H1 (cell line): ENCODE data around the gene MIS18A. TPM values are rescaled to one million over a fixed set of nuclear protein-coding genes. Genes with fewer than 3 reads are reported as not detected.
A peak's percentile ranks its signal among the peaks of the same experiment; 100 is the strongest.

ENCODE experiments used
- CTCF ChIA-PET: fragments of 300-600 bp; sonication (Branson Sonifier 250); formaldehyde crosslinking; loops from one replicate; lab custom pipeline; 2021; ENCODE audit not compliant: partially characterized antibody; lab: Charles Lee
- POLR2A ChIA-PET: fragments of 300-600 bp; sonication (Branson Sonifier 250); formaldehyde crosslinking; loops from one replicate; lab custom pipeline; 2021; ENCODE audit warnings: inconsistent platforms; ENCODE audit not compliant: partially characterized antibody; lab: Charles Lee
- DNase-seq, 2 experiments: peaks; one replicate each; pipeline versions ENCODE4 v3.0.0 to v3.0.0-alpha.2; 2010 to 2022; ENCODE audit warnings: low spot score in 2 of 2, low read depth in 1 of 2, mixed read lengths in 1 of 2
- FAIRE-seq: peaks from 2 replicates; lab custom pipeline; 2011; peaks lifted over from hg19 to GRCh38; lab: Jason Lieb, UNC
- H2AFZ ChIP-seq: 2 replicates; pipeline ENCODE4 v1.8.1; 2012; ENCODE audit warnings: low read length, inconsistent platforms
- H2AK5ac ChIP-seq: 2 replicates; pipeline ENCODE4 v1.6.1; 2013; ENCODE audit warnings: low read depth, low read length
- H2BK120ac ChIP-seq: replicated peaks from 2 replicates; pipeline ENCODE3; 2013; ENCODE audit warnings: low read depth, low read length, inconsistent platforms
- H2BK12ac ChIP-seq: 2 replicates; pipeline ENCODE4 v1.6.1; 2013; ENCODE audit warnings: low read depth, low read length
- H2BK15ac ChIP-seq: 2 replicates; pipeline ENCODE4 v1.6.1; 2013; ENCODE audit warnings: low read length
- H2BK20ac ChIP-seq: 2 replicates; pipeline ENCODE4 v1.6.1; 2013; ENCODE audit warnings: low read length
- H2BK5ac ChIP-seq: 2 replicates; pipeline ENCODE4 v1.6.1; 2013; ENCODE audit warnings: low read depth, low read length
- H3K14ac ChIP-seq: 2 replicates; pipeline ENCODE4 v1.6.1; 2013; ENCODE audit warnings: inconsistent platforms; ENCODE audit not compliant: insufficient read length
- H3K18ac ChIP-seq: 2 replicates; pipeline ENCODE4 v1.6.1; 2013; ENCODE audit warnings: low read length; ENCODE audit errors: extremely low read depth
- H3K23ac ChIP-seq: 2 replicates; pipeline ENCODE4 v1.6.1; 2013; ENCODE audit warnings: inconsistent platforms; ENCODE audit not compliant: insufficient read length
- H3K23me2 ChIP-seq: 2 replicates; pipeline ENCODE4 v1.6.1; 2013; ENCODE audit warnings: low read depth, low read length
- H3K27ac ChIP-seq: 2 replicates; pipeline ENCODE4 v1.6.1; 2011; ENCODE audit warnings: low read depth, low read length, inconsistent platforms
- H3K27me3 ChIP-seq, 4 experiments: replicated peaks in 1 of 4; 1 replicate in 1 of 4; 2 replicates in 3 of 4; pipeline versions ENCODE4 v1.6.1 to v1.8.1; 2011 to 2013; ENCODE audit warnings: low read length in 3 of 4, mild to moderate bottlenecking in 3 of 4, inconsistent platforms in 2 of 4, mixed read lengths in 2 of 4, moderate library complexity in 1 of 4; ENCODE audit not compliant: control insufficient read depth in 3 of 4, insufficient read depth in 3 of 4; ENCODE audit errors: extremely low read depth in 1 of 4
- H3K36me3 ChIP-seq, 4 experiments: 2 replicates each; pipeline versions ENCODE4 v1.6.1 to v1.8.1; 2011 to 2013; ENCODE audit warnings: mild to moderate bottlenecking in 4 of 4, low read length in 3 of 4, moderate library complexity in 2 of 4, control low read depth in 1 of 4, inconsistent platforms in 1 of 4; ENCODE audit not compliant: insufficient read depth in 4 of 4, control insufficient read depth in 2 of 4
- H3K4ac ChIP-seq: replicated peaks from 2 replicates; pipeline ENCODE3; 2013; ENCODE audit warnings: low read length, low read depth, mixed read lengths, inconsistent platforms; ENCODE audit not compliant: insufficient read length
- H3K4me1 ChIP-seq, 4 experiments: replicated peaks in 1 of 4; 1 replicate in 1 of 4; 2 replicates in 3 of 4; pipeline versions ENCODE4 v1.6.1 to v1.8.1; 2011 to 2013; ENCODE audit warnings: low read length in 3 of 4, inconsistent platforms in 2 of 4, mixed read lengths in 1 of 4; ENCODE audit not compliant: insufficient read depth in 4 of 4, control insufficient read depth in 3 of 4
- H3K4me2 ChIP-seq, 2 experiments: 2 replicates each; pipeline versions ENCODE4 v1.6.1 to v1.8.1; 2011 to 2013; ENCODE audit warnings: low read depth in 2 of 2, low read length in 2 of 2, control low read depth in 1 of 2, inconsistent platforms in 1 of 2, mild to moderate bottlenecking in 1 of 2; ENCODE audit not compliant: insufficient read depth in 1 of 2
- H3K4me3 ChIP-seq, 4 experiments: fragments of 200-600, 300-600 bp in 1 of 4; sonication (generic), shearing (Covaris generic), sonication (Bioruptor Twin) in 1 of 4; 2 replicates each; pipeline versions ENCODE4 v1.5.1 to v1.8.1; 2011 to 2016; ENCODE audit warnings: low read length in 4 of 4, low read depth in 3 of 4, control low read depth in 2 of 4, inconsistent platforms in 2 of 4, mild to moderate bottlenecking in 2 of 4, mixed read lengths in 1 of 4, moderate library complexity in 1 of 4; ENCODE audit not compliant: insufficient read depth in 2 of 4; ENCODE audit errors: extremely low read depth in 1 of 4
- H3K56ac ChIP-seq: replicated peaks from 2 replicates; pipeline ENCODE3; 2013; ENCODE audit warnings: low read depth, mild to moderate bottlenecking, mixed read lengths, low read length, inconsistent platforms; ENCODE audit not compliant: insufficient read length
- H3K79me1 ChIP-seq: 2 replicates; pipeline ENCODE4 v1.6.1; 2013; ENCODE audit warnings: low read depth, low read length, control low read depth
- H3K79me2 ChIP-seq, 2 experiments: 2 replicates each; pipeline versions ENCODE4 v1.6.1 to v1.8.1; 2012 to 2013; ENCODE audit warnings: low read length in 2 of 2, mild to moderate bottlenecking in 2 of 2, inconsistent platforms in 1 of 2; ENCODE audit not compliant: insufficient read depth in 2 of 2, control insufficient read depth in 1 of 2
- H3K9ac ChIP-seq, 4 experiments: replicated peaks in 1 of 4; 1 replicate in 1 of 4; 2 replicates in 3 of 4; pipeline versions ENCODE4 v1.6.1 to v1.8.1; 2011 to 2013; ENCODE audit warnings: low read depth in 3 of 4, low read length in 3 of 4, control low read depth in 2 of 4, mild to moderate bottlenecking in 2 of 4, moderate library complexity in 2 of 4, inconsistent platforms in 1 of 4; ENCODE audit errors: extremely low read depth in 1 of 4
- H3K9me3 ChIP-seq, 2 experiments: 2 replicates each; pipeline versions ENCODE4 v1.6.1 to v1.8.1; 2012 to 2013; ENCODE audit warnings: mild to moderate bottlenecking in 2 of 2, moderate library complexity in 2 of 2, control low read depth in 1 of 2, inconsistent platforms in 1 of 2, low read depth in 1 of 2, low read length in 1 of 2, mixed read lengths in 1 of 2; ENCODE audit not compliant: insufficient read depth in 2 of 2
- H4K20me1 ChIP-seq, 2 experiments: replicated peaks in 1 of 2; 2 replicates each; pipeline versions ENCODE3 to v1.8.1; 2011 to 2013; ENCODE audit warnings: inconsistent platforms in 2 of 2, low read length in 2 of 2, mild to moderate bottlenecking in 1 of 2; ENCODE audit not compliant: insufficient read depth in 2 of 2, control insufficient read depth in 1 of 2
- H4K5ac ChIP-seq: 2 replicates; pipeline ENCODE4 v1.6.1; 2013; ENCODE audit warnings: low read length, low read depth, mixed read lengths, inconsistent platforms; ENCODE audit not compliant: insufficient read length
- H4K8ac ChIP-seq: 2 replicates; pipeline ENCODE4 v1.8.0; 2013; ENCODE audit warnings: mild to moderate bottlenecking, moderate library complexity, low read length, inconsistent platforms; ENCODE audit not compliant: insufficient read depth; ENCODE audit errors: extremely low read depth
- H4K91ac ChIP-seq: replicated peaks from 2 replicates; pipeline ENCODE3; 2013; ENCODE audit warnings: low read length, mixed read lengths, inconsistent platforms; ENCODE audit not compliant: insufficient read length
- BCL11A ChIP-seq, 2 experiments: IDR thresholded peaks; one replicate each; pipeline ENCODE4 v1.6.1; 2011; ENCODE audit warnings: low read depth in 2 of 2, low read length in 2 of 2, mild to moderate bottlenecking in 2 of 2
- BRCA1 ChIP-seq: IDR thresholded peaks from 2 replicates; pipeline ENCODE4 v1.6.1; 2012; ENCODE audit warnings: low read depth, low read length, improper control_type of control experiment
- CBX5 ChIP-seq: fragments of 300-800, 300-1000 bp; sonication (generic); IDR thresholded peaks from 2 replicates; pipeline ENCODE4 v1.7.1; 2016; ENCODE audit warnings: antibody characterized with exemption, low read length, low read depth
- GABPA ChIP-seq: IDR thresholded peaks from 2 replicates; pipeline ENCODE4 v1.6.1; 2011; ENCODE audit warnings: mild to moderate bottlenecking, low read length, moderate library complexity, borderline replicate concordance; ENCODE audit not compliant: insufficient read depth
- HDAC2 ChIP-seq, 2 experiments: fragments of 300-600 bp in 1 of 2; sonication (generic) in 1 of 2; IDR thresholded peaks; 2 replicates each; pipeline ENCODE4 v1.6.1; 2011 to 2012; ENCODE audit warnings: low read depth in 2 of 2, low read length in 2 of 2, mild to moderate bottlenecking in 2 of 2, moderate library complexity in 2 of 2, borderline replicate concordance in 1 of 2, inconsistent platforms in 1 of 2
- KDM1A ChIP-seq: fragments of 200-600, 300-600 bp; sonication (generic); IDR thresholded peaks from 2 replicates; pipeline ENCODE4 v1.7.1; 2016; ENCODE audit warnings: mild to moderate bottlenecking, low read length, borderline replicate concordance
- RAD21 ChIP-seq, 2 experiments: IDR thresholded peaks in 1 of 2; conservative IDR thresholded peaks in 1 of 2; 2 replicates each; pipeline ENCODE4 v1.6.1; 2011; ENCODE audit warnings: low read depth in 2 of 2, low read length in 2 of 2, improper control_type of control experiment in 1 of 2, inconsistent platforms in 1 of 2, mild to moderate bottlenecking in 1 of 2, moderate library complexity in 1 of 2
- RBBP5 ChIP-seq: IDR thresholded peaks from 2 replicates; pipeline ENCODE4 v1.7.1; 2012; ENCODE audit warnings: low read depth, mild to moderate bottlenecking, inconsistent platforms, low read length, moderate library complexity, borderline replicate concordance
- RNF2 ChIP-seq: fragments of 200-900, 300-1000 bp; sonication (generic); IDR thresholded peaks from 2 replicates; pipeline ENCODE4 v1.7.1; 2016; ENCODE audit warnings: borderline replicate concordance, low read depth, mild to moderate bottlenecking, antibody characterized with exemption, low read length; ENCODE audit not compliant: poor library complexity, severe bottlenecking; ENCODE audit errors: missing control alignments
- SIN3A ChIP-seq, 2 experiments: IDR thresholded peaks in 1 of 2; conservative IDR thresholded peaks in 1 of 2; 2 replicates each; pipeline ENCODE4 v1.6.1; 2011 to 2012; ENCODE audit warnings: low read length in 2 of 2, improper control_type of control experiment in 1 of 2, low read depth in 1 of 2, mild to moderate bottlenecking in 1 of 2
- SP1 ChIP-seq: IDR thresholded peaks from 2 replicates; pipeline ENCODE4 v1.6.1; 2011; ENCODE audit warnings: low read depth, low read length
- SP2 ChIP-seq: IDR thresholded peaks from 2 replicates; pipeline ENCODE4 v1.6.1; 2012; ENCODE audit warnings: mild to moderate bottlenecking, low read length, inconsistent platforms
- SRF ChIP-seq: IDR thresholded peaks from 2 replicates; pipeline ENCODE4 v1.6.1; 2011; ENCODE audit warnings: mild to moderate bottlenecking, low read depth, low read length, moderate library complexity
- WGBS, 2 experiments: shearing (Covaris generic) in 1 of 2; methylation state at CpG; one replicate each; pipeline versions ENCODE4 v1.1.6 to v1.1.7; 2013 to 2015; ENCODE audit warnings: low lambda C conversion rate in 2 of 2, mixed read lengths in 2 of 2, inconsistent platforms in 1 of 2, low coverage in 1 of 2, missing lambda C conversion rate in 1 of 2; ENCODE audit not compliant: insufficient replicate concordance in 2 of 2, insufficient coverage in 1 of 2, insufficient read length in 1 of 2; ENCODE audit errors: extremely low coverage in 1 of 2, missing lambda C conversion rate in 1 of 2; 5-methylcytosine and 5-hydroxymethylcytosine counted together
- polyA plus RNA-seq, 7 experiments: library from polyadenylated mRNA; depleted of rRNA in 3 of 7; stranded (reverse) in 5 of 7; unstranded in 2 of 7; fragments of >200 nt in 5 of 7; fragments of 200-250 nt in 2 of 7; gene quantifications; 1 replicate in 5 of 7; 2 replicates in 1 of 7; 4 replicates in 1 of 7; pipeline versions ENCODE4 v1.2.1 to v1.2.3, GENCODE V29; 2011 to 2013; ENCODE audit warnings: missing spikeins in 2 of 7, mixed read lengths in 2 of 7
- total RNA-seq: library from RNA; stranded (reverse); fragmentation: NEBNext Ultra II Directional; extraction: Animal tissue kit (Norgen Biotek cat#: 25700); gene quantifications from 2 replicates; pipeline ENCODE4 v1.2.1, GENCODE V29; 2021

The MIS18A gene
- total and polyA plus RNA-seq, 2 of the 8 experiments (the other 6 are each of a cell fraction or from before 2014, with no cell fraction given): 28.9 to 53.0 TPM

GRCh38 chr21:32304998-32305397 is 26.1 kb upstream of the MIS18A start:
- Histone ChIP-seq H3K4me2 (no peak overlapping the region), H3K4me1 (peaks cover 0 to 7% (median 4%) of the 10 kb centered on the region in 4 experiments; a peak in 5 of 7 replicates), H2AK5ac (no peak overlapping the region), H3K79me2 (no peaks in the 10 kb centered on the region), H3K36me3 (peaks cover 0 to 3% (median 0%) of the 10 kb centered on the region in 4 experiments; a peak in 2 of 8 replicates), H3K23ac (no peak overlapping the region), H2BK15ac (no peak overlapping the region), H3K27ac (no peak overlapping the region), H3K56ac (no peak overlapping the region), H3K18ac (no peak overlapping the region), H3K9me3 (peaks cover 0 to 3% of the 10 kb centered on the region in 2 experiments; a peak in 1 of 4 replicates), H3K9ac (no peak overlapping the region), H3K4me3 (no peak overlapping the region), H3K27me3 (no peaks in the 10 kb centered on the region), H2AFZ (no peak overlapping the region), H3K23me2 (no peaks in the 10 kb centered on the region; the same call in 1 of the 2 replicates), H4K20me1 (peaks cover 2 to 6% of the 10 kb centered on the region in 2 experiments), H3K14ac (no peak overlapping the region), H2BK12ac (no peak overlapping the region), H3K4ac (no peak overlapping the region), H4K5ac (no peak overlapping the region), H2BK120ac (no peak overlapping the region), H3K79me1 (no peaks in the 10 kb centered on the region), H2BK20ac (no peak overlapping the region), H4K8ac (no peak overlapping the region), H2BK5ac (no peak overlapping the region), H4K91ac (no peak overlapping the region)
- WGBS, 2 experiments: 92% methylated on average over 7 of the region's 7 CpGs; no CpG with 5 or more reads in 1 of the 2 experiments
- no peak for TF ChIP-seq BCL11A (IDR thresholded peaks at IDR 0.05; ENCODE audit: low read depth in 2 of 2, low read length in 2 of 2)
- TF ChIP-seq HDAC2 (IDR thresholded peaks at IDR 0.05; ENCODE audit: borderline replicate concordance in 1 of 2, low read depth in 2 of 2, low read length in 2 of 2): no peak
- no peak for TF ChIP-seq GABPA
- TF ChIP-seq RBBP5: no peak
- TF ChIP-seq RNF2: no peak
- no peak for TF ChIP-seq SP2
- TF ChIP-seq SP1: no peak
- TF ChIP-seq CBX5: no peak
- no peak for TF ChIP-seq SIN3A (conservative IDR thresholded peaks at IDR 0.05 in 1 of 2, IDR thresholded peaks at IDR 0.05 in 1 of 2; ENCODE audit: low read depth in 1 of 2, low read length in 2 of 2)
- no peak for TF ChIP-seq SRF
- no peak for TF ChIP-seq BRCA1
- TF ChIP-seq KDM1A: no peak
- no peak for TF ChIP-seq RAD21 (IDR thresholded peaks at IDR 0.05 in 1 of 2, conservative IDR thresholded peaks at IDR 0.05 in 1 of 2; ENCODE audit: low read depth in 2 of 2, low read length in 2 of 2)
- FAIRE-seq (no peak), DNase-seq (peak in 1 of 2 experiments; percentile 1)
- ChIA-PET POLR2A (no interaction called here), CTCF (interaction anchor here (1.0 to 1.6 kb wide), 4 partner anchors 9 to 313 kb away, joined by 3 to 4 read pairs (median 4); no protein-coding TSS in a partner anchor)
